AG09319 (cell line): ENCODE results near the gene FAM110D.

Experiments
- DNase-seq: peaks from one replicate; pipeline ENCODE4 v3.0.0-alpha.2; 2010; ENCODE audit warnings: low read depth; ENCODE audit errors: extremely low read depth
- TF ChIP-seq, protein P1 (sequence below): IDR thresholded peaks from 2 replicates; pipeline ENCODE4 v1.5.1; 2011; ENCODE audit warnings: low read depth, mild to moderate bottlenecking, inconsistent platforms, low read length, moderate library complexity

The FAM110D gene

DNA sequence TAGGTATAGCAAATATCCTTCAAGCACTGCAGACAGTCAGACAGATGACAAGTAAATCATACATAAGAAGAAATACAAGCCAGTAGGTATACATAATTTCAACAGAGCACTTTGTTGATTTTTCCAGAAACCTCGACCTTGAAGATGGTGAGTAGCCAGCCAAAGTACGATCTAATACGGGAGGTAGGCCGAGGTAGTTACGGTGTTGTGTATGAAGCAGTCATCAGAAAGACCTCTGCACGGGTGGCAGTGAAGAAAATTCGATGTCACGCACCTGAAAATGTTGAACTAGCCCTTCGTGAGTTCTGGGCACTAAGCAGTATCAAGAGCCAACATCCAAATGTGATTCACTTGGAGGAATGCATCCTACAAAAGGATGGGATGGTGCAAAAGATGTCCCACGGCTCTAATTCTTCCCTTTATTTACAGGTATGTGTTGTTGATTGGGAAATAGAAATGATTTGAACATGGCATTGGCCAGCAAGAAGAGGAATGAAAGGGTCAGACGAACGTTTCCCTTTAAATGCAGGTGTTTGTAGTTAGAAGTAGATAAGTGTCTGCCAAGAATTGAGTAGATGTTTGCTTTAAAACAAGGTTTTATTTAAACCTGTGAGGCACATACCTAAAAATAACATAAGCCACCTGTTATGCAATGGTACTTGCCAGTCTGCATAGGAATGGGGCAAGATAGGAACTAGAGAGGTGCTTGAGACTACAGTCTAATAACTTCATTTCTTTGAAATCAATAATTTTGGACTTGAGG lies 44.5 kb upstream of the FAM110D start:
- TF ChIP-seq, protein P1, sequence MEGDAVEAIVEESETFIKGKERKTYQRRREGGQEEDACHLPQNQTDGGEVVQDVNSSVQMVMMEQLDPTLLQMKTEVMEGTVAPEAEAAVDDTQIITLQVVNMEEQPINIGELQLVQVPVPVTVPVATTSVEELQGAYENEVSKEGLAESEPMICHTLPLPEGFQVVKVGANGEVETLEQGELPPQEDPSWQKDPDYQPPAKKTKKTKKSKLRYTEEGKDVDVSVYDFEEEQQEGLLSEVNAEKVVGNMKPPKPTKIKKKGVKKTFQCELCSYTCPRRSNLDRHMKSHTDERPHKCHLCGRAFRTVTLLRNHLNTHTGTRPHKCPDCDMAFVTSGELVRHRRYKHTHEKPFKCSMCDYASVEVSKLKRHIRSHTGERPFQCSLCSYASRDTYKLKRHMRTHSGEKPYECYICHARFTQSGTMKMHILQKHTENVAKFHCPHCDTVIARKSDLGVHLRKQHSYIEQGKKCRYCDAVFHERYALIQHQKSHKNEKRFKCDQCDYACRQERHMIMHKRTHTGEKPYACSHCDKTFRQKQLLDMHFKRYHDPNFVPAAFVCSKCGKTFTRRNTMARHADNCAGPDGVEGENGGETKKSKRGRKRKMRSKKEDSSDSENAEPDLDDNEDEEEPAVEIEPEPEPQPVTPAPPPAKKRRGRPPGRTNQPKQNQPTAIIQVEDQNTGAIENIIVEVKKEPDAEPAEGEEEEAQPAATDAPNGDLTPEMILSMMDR = no peak
- DNase-seq = no peak

DNA sequence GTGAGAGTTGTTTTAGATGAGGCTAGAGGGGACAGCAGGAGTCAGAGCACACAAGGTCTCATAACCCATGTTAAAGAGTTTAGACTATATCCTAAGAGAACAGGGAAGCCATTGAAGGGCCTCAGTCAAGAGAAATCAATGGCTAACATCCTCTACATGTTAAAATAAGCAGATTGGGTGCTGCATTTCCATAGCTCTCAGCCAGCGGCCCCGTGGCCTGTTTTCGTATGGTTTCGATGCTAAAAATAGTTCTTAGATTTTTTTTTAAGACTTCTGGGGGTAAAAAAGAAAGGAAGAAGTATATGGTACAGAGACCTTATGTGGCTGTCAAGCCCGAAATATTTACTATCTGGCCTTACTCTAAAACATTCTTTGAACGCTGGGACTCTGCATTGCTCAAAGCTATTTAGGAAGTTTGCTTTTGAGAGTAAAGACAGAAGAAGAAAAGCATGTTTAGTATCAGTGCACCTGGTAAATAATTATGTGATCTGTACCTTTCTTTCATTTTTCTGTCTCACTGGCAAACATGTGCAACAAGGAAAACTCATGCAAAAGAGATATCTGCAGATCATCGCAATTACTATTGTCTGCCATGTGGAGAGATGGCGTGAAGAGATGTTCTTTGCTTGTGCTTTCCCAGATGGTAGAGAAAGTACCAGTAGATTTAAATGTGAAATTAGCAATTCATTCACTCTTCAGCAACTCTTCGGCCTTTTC lies 38.8 kb upstream of the FAM110D start:
- no peak for DNase-seq
- TF ChIP-seq, protein P1 = no peak

DNA sequence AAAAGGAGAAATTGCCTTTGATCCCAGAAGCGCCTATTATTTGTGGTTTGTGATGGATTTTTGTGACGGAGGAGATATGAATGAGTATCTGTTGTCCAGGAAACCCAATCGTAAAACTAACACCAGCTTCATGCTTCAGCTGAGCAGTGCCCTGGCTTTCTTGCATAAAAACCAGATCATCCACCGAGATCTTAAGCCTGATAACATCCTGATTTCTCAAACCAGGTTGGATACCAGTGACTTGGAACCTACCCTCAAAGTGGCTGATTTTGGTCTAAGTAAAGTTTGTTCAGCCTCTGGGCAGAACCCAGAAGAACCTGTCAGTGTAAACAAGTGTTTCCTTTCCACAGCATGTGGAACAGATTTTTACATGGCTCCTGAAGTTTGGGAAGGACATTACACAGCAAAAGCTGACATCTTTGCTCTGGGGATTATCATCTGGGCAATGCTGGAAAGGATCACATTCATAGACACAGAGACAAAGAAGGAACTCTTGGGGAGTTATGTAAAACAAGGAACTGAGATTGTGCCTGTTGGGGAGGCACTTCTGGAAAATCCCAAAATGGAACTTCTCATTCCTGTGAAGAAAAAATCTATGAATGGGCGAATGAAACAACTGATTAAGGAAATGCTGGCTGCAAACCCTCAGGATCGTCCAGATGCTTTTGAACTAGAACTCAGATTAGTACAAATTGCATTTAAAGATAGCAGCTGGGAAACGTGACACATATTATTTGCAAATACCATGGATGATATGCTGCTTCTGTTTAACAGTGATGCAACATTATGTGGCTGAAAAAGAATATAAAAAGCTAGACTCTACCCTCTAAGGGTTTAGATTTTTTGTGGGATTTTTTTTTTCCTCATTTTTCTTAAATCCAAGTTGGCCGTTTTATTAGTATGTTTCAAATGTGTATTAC lies 36.8 kb upstream of the FAM110D start:
- TF ChIP-seq, protein P1 = no peak
- no peak for DNase-seq

DNA sequence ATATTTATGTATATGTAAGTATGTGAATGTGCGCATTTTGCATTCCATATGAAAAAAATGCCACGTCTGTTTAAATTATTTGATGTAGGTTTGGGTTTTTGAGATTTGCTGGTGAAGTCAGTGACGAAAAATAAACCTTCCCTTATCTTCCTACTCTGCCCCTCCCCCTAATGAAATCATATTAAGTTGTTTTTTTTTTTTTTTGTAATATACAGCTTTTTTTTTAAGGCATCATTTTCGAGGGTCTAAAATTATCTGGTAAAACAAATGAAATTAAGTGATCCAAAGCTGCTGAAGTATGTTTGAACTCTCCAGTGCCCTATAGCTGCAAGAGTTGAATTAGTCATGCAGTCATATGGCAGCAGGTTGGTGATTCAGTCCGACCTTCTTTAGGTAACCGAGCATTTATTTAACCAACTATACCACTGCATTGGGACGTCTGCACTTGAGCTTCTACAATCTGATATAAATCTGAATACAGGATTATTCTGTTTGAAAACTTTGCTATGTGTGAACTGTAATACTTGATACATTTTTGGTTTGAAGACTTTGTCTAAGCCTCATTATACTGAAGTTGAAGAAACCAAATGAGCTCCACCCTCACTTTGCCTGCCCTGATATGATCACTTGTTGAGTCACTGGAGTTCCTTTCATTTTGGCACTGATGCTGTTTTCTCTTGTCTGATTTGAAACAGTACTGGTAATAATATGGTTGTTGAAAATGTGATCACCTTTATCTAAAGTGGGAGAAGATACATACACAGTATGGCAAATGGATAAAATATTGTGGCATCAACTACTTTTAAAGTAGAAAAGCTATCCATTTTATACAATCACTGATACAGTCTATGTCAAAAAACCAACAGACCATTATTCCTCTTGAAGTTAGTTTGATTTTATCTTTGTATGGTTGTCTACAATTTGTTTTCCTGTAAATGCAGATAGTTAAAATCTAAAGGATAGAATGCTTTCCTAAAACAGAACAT lies 35.6 kb upstream of the FAM110D start:
- DNase-seq = no peak

DNA sequence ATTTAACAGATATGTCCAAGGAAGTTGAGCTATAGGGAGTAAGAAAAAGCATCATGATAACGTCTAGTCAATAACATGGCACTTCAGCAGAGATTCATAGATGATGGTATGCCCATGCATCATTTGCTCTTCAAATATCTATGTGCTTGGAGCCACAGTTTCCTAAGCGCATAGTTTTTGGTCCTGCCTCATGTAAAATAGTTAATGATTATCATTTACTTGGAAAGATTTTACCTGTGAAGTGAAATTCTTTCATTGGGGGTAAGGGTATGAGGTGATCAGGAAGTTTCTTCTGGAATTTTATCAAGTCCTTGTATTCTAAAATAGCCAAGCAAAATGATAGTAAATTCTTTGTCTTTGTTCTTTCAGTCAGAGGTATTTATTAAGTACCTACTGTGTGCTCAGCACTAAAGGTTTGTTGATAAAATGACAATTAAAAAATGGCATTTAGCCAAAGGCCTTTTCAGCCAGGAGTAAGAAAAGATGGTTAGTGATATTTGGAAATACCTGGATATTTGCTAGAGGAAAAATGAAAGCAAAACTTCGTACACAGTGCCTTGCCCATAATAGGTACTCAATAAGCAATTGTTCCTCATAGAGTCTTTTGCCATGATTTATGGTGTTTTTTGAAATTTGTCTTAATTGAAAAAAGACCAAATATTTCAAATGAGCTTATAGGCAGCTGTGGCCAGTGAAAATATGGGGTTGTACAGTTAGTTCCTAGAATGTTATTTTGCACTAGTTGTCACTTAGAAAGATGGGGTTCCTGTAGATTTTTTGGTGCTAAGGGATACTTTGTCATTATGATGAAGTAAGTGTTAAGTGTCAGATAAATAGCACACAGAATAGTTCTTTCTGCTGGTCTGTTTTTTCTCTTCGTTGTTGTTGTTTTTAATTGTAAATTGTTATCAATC lies 34.2 kb upstream of the FAM110D start:
- TF ChIP-seq, protein P1 = no peak
- DNase-seq = no peak

More for the DNA sequence above, 35.6 kb upstream of the FAM110D start:
- TF ChIP-seq, protein P1 = no peak
